AG09309 (cell line): ENCODE results near the gene CENPN.

ENCODE experiments used
- DNase-seq: peaks from one replicate; pipeline ENCODE4 v3.0.0-alpha.2; 2010; ENCODE audit warnings: low read depth
- H3K4me3 ChIP-seq: 2 replicates; pipeline ENCODE4 v1.5.1; 2011; ENCODE audit warnings: mild to moderate bottlenecking, low read depth, low read length, moderate library complexity; ENCODE audit not compliant: control insufficient read depth
- TF ChIP-seq, protein P1 (sequence below): IDR thresholded peaks from 2 replicates; pipeline ENCODE4 v1.5.1; 2011; ENCODE audit warnings: mild to moderate bottlenecking, low read depth, low read length, inconsistent platforms; ENCODE audit not compliant: insufficient read depth, control insufficient read depth; ENCODE audit errors: missing control alignments

Gene CENPN

DNA sequence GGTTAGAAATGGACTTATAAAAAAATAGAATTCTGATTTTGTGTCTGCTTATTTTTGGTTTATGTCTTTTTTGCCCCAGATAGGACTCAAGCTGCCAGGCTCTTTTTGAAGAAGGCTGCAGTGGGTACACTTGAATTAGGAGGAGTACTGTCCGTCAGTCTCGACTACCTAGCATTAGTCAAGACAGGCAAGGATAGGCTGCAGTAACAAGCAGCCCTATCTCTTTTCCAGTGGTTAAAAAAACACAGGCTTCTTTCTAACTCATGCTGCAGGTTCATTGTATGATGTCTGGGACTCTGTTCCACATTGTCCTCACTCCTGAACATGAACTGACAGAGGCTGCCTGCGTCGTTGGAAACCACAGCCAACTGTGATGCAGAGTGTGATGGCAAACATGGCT is 62.0 kb downstream of the CENPN start:
- no peak for DNase-seq
- H3K4me3 ChIP-seq: no peak overlapping the region
- TF ChIP-seq, protein P1, sequence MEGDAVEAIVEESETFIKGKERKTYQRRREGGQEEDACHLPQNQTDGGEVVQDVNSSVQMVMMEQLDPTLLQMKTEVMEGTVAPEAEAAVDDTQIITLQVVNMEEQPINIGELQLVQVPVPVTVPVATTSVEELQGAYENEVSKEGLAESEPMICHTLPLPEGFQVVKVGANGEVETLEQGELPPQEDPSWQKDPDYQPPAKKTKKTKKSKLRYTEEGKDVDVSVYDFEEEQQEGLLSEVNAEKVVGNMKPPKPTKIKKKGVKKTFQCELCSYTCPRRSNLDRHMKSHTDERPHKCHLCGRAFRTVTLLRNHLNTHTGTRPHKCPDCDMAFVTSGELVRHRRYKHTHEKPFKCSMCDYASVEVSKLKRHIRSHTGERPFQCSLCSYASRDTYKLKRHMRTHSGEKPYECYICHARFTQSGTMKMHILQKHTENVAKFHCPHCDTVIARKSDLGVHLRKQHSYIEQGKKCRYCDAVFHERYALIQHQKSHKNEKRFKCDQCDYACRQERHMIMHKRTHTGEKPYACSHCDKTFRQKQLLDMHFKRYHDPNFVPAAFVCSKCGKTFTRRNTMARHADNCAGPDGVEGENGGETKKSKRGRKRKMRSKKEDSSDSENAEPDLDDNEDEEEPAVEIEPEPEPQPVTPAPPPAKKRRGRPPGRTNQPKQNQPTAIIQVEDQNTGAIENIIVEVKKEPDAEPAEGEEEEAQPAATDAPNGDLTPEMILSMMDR: no peak

DNA sequence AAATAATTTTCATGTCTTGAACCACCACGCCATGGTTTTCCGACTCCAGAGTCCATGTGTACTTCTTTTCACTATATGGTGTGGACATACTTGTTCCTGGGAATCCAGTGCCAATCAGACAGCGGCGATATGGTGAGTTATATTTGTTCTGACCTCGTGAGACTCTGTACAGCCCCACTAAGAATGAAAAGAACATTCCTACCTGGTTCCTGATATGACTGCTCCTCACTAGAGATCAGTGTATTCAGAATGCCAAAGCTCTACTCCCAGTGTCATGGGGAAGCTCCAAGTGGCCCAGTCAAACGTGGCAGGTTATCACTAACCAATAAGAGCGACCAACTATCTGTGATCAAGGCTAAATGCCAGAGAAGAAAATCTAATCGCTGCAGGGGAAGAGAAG is 64.0 kb downstream of the CENPN start:
- no peak overlapping the region for H3K4me3 ChIP-seq
- TF ChIP-seq, protein P1: no peak
- DNase-seq: no peak

DNA sequence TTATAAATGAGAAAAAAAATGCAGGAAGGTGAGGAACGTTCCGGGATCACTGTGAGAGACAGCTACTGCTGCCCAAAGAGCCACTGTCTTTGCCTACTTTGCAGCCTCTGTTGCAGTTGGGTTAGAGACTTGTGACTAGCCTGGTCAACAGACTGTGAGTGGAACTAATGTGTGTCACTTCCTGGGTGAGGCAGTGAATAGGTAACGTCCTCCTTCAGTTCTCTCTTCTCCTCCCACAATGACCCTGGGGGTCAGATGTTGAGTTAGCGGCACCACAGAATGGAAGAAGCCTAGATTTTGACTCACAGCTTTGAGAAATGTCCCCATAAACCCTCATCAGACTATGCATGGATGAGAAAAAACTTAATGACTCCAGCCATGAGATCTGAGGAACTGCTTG is 64.8 kb downstream of the CENPN start:
- H3K4me3 ChIP-seq: no peak overlapping the region
- no peak for DNase-seq
- TF ChIP-seq, protein P1: no peak

DNA sequence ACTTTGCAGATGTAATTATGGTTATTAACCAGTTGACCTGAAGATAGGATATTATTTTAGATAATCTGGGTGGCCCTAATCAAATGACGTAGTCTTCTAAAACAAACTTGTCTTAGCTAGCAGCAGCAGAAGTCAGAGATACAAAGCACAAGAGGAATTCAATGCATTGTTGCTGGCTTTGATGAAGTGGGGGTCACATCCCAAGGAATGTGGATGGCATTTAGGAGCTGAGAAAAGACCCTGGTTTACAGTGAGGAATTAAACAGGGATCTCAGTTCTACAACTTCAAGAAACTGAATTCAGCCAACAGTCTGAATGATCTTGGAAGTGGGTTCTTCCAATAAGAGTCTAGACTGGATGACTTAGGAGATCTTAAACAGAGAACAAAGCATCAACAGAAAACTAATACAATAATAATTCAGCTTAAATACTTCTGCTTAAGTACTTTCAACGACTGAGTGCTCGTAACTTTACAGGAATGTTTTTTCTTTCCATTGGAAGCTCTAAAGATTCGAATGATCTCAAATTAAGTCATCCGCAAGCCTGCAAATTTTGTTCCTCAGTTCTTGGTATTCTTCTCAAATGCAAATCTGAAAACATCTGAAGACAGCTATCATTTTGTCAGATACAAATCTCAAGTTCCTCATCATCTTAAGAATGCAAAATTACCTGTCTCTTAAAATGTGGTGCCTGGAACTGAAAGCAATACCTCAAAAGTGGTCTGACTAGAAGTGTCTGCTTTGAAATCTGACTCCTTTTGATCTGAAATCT is 66.7 kb downstream of the CENPN start:
- H3K4me3 ChIP-seq: no peak overlapping the region
- DNase-seq: no peak
- TF ChIP-seq, protein P1: no peak

DNA sequence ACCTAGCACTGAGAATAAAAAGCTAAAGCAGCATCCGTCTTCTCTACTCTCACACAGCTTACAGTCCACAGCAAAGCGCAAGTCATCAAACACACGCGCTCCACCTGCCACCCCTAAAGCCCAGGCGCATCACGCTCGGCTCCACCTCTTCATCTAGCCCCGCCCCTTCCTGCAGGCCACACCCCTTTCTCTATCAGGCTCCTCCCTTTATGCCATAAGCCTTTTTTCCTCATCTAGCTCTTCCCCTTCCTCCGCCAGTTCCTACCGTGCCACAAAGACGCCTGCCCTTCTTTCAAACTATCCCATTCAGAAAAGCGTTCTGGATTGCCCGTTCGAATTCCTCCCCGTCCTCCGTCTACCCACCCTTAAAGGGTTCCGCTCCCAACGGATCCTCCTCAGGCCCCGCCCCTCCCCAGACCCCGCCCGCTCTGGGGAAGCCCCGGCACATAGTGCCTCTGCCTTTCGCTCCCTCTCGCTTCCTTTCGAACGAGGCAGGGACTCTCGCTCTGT is 69.6 kb downstream of the CENPN start:
- TF ChIP-seq, protein P1: no peak
- DNase-seq: peak; percentile 14
- H3K4me3 ChIP-seq: peak overlapping the region; percentile 63

DNA sequence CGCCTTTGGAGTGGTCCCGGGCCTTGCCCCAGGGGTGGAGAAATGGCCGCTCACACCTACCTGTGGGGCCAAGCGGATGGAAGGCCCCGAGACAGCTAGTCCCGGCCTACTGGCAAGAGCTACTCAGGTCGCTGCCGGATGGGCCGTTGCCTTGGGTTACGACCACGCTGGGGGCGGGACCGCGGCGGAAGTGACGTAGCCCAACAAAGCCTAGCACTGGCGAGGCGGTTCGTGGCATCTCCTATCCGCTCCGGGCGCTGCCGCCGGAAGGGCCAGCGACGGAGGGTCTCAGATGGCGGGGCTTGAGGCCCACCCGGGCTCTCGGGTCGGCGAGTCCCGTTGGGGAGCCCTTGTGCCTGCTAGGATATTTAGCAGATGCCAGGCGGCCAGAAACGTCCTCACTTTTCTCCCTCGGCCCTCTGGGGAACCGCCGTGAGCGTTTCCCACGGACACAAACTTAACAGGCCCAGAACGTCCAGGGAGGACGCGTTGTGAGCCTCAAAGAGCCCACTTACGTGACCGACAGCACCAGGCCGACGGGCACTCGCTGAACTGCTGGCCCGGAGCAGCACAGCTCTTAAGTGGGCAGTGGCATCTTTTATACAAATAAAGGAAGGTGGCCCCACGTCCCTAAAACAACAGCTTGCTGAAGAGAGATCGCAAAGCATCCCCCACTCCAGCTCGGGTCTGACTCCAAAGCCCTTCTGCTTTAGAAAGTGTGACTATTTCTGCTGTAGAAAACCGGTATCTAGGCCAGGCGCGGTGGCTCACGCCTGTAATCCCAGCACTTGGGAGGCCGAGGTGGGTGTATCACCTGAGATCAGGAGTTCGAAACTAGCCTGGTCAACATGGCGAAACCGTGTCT is 70.3 kb downstream of the CENPN start, which contains the start of gene C16orf46:
C16orf46 (minus strand) TSS at position 163 of the 865 bp plus-strand sequence. CDS start 13,283 bp downstream, outside the sequence.
- peak; percentile 81 for DNase-seq
- TF ChIP-seq, protein P1: no peak
- H3K4me3 ChIP-seq: peak within 1 kb of the TSS; percentile 63
